NK-92 treated with Interleukin-12 subunit alpha and Interleukin-12 subunit beta, amount 100 ng/mL, for 24 hours (cell line): Measurements from ENCODE around the gene SETDB1.

Experiments
- DNase-seq: peaks from one replicate; lab custom pipeline; 2025; lab: John Stamatoyannopoulos, UW

SETDB1 gene

GRCh38 chr1:150976401-150976821 lies 50.2 kb downstream of the SETDB1 start:
- no peak for DNase-seq

GRCh38 chr1:150976879-150977694 lies 50.9 kb downstream of the SETDB1 start:
- peak; percentile 70 for DNase-seq

- peak; percentile 71 for DNase-seq
Measured at GRCh38 chr1:150979092-150980056, 53.2 kb downstream of the SETDB1 start.

- DNase-seq, result no peak
Measured at GRCh38 chr1:150981177-150981804, 55.1 kb downstream of the SETDB1 start.

GRCh38 chr1:150981805-150982712 lies 55.9 kb downstream of the SETDB1 start, which contains the start of gene ANXA9:
Gene ANXA9, plus strand, starts transcription at chr1:150982292. Its CDS starts 814 bp downstream, at chr1:150983106.
- DNase-seq, result peak; percentile 39

GRCh38 chr1:150985179-150985825 lies 59.1 kb downstream of the SETDB1 start:
- DNase-seq, result no peak

- DNase-seq, result no peak
Measured at GRCh38 chr1:150987924-150988323, 61.8 kb downstream of the SETDB1 start.

- no peak for DNase-seq
Measured at GRCh38 chr1:150992626-150993025, 66.5 kb downstream of the SETDB1 start.

- DNase-seq, result no peak
Measured at GRCh38 chr1:150994248-150994647, 68.1 kb downstream of the SETDB1 start.

- no peak for DNase-seq
Measured at GRCh38 chr1:150995460-150995859, 69.3 kb downstream of the SETDB1 start.

GRCh38 chr1:150995896-150996295 lies 69.7 kb downstream of the SETDB1 start:
- no peak for DNase-seq

GRCh38 chr1:150997126-150997872 lies 71.1 kb downstream of the SETDB1 start:
- no peak for DNase-seq

- DNase-seq, result no peak
Measured at GRCh38 chr1:150997949-150998348, 71.8 kb downstream of the SETDB1 start.

- no peak for DNase-seq
Measured at GRCh38 chr1:150999051-150999674, 73.0 kb downstream of the SETDB1 start.

GRCh38 chr1:150999926-151000325 lies 73.8 kb downstream of the SETDB1 start:
- no peak for DNase-seq

GRCh38 chr1:151000408-151000807 lies 74.2 kb downstream of the SETDB1 start:
- no peak for DNase-seq

GRCh38 chr1:151001602-151002001 lies 75.4 kb downstream of the SETDB1 start:
- no peak for DNase-seq

GRCh38 chr1:151002051-151002450 lies 75.9 kb downstream of the SETDB1 start:
- no peak for DNase-seq

- DNase-seq, result no peak
Measured at GRCh38 chr1:151002611-151003010, 76.4 kb downstream of the SETDB1 start.
